ENCODE measurements around the gene PRSS48. TPM values are rescaled to one million over a fixed set of nuclear protein-coding genes. Genes with fewer than 3 reads are reported as not detected.

The PRSS48 gene
- total and polyA plus RNA-seq, 10 of the 15 experiments (the other 5 are each of a cell fraction or from before 2014, with no cell fraction given), result not detected

GRCh38 chr4:151296227-151296626 is 19.3 kb downstream of the PRSS48 start (continued):
- TF ChIP-seq ZBTB40 (IDR thresholded peaks at IDR 0.05; ENCODE audit: borderline replicate concordance) (no peak), ZNF24 (IDR thresholded peaks at IDR 0.05) (no peak)

- H3K4me2 ChIP-seq (ENCODE audit: control insufficient read depth, insufficient read depth), result no peak overlapping the region
- no peaks in the 10 kb centered on the region for H3K36me3 ChIP-seq (ENCODE audit: control insufficient read depth in 2 of 2, insufficient read depth in 2 of 2, low read length in 1 of 2)
- no peak overlapping the region for H3K4me3 ChIP-seq
- RAD21 ChIA-PET (ENCODE audit: unreplicated experiment), result no interaction called here
- no peaks in the 10 kb centered on the region for H3K79me2 ChIP-seq (ENCODE audit: control insufficient read depth, insufficient read depth, low read length)
- H3K4me1 ChIP-seq (ENCODE audit: control insufficient read depth, insufficient read depth, low read length), result no peaks in the 10 kb centered on the region
- no peak for FAIRE-seq
- no peaks in the 10 kb centered on the region for H3K27me3 ChIP-seq (replicated peaks in 1 of 2; ENCODE audit: control insufficient read depth in 2 of 2, insufficient read depth in 2 of 2, low read length in 1 of 2)
- POLR2A ChIA-PET, result no interaction called here
- no peak overlapping the region for H2AFZ ChIP-seq (ENCODE audit: control insufficient read depth, low read depth, low read length)
- BruUV-seq (replicated peaks), result no TSS peak
- H3K27ac ChIP-seq (ENCODE audit: control insufficient read depth, insufficient read depth), result no peak overlapping the region
- no peak for DNase-seq (ENCODE audit: low read depth, low spot score)
- no peaks in the 10 kb centered on the region for H3K9me3 ChIP-seq (replicated peaks; ENCODE audit: control insufficient read depth, insufficient read depth, low read length)
- no peak for ATAC-seq
- SMC1A ChIA-PET (ENCODE audit: uncharacterized antibody, unreplicated experiment), result no interaction called here
- H3K9ac ChIP-seq (ENCODE audit: control insufficient read depth, insufficient read depth, low read length), result no peak overlapping the region
- CTCF ChIA-PET, result interaction anchor here (1.1 kb wide), 1 partner anchor 19 kb away, joined by 3 read pairs; no protein-coding TSS in a partner anchor
- H4K20me1 ChIP-seq (ENCODE audit: control insufficient read depth, insufficient read depth), result no peaks in the 10 kb centered on the region
- intact Hi-C loops (cut with micrococcal nuclease; ENCODE audit: unreplicated experiment), result no loop called here
- no peak for TF ChIP-seq BHLHE40 (IDR thresholded peaks at IDR 0.05; ENCODE audit: borderline replicate concordance in 1 of 2, low read depth in 2 of 2, low read length in 1 of 2)
- TF ChIP-seq IKZF1 (conservative IDR thresholded peaks at IDR 0.05), result no peak
- in situ Hi-C loops (cut with MboI), result no loop called here
These were observed 20.2 kb downstream of the PRSS48 start for GRCh38 chr4:151297170-151297569.

Data from GM12878 (cell line).